COLO829 (cell line): ENCODE measurements around the gene CDC123.

Experiments
- DNase-seq: peaks from one replicate; pipeline ENCODE4 v3.0.0; 2012; ENCODE audit warnings: low spot score

The CDC123 gene

DNA sequence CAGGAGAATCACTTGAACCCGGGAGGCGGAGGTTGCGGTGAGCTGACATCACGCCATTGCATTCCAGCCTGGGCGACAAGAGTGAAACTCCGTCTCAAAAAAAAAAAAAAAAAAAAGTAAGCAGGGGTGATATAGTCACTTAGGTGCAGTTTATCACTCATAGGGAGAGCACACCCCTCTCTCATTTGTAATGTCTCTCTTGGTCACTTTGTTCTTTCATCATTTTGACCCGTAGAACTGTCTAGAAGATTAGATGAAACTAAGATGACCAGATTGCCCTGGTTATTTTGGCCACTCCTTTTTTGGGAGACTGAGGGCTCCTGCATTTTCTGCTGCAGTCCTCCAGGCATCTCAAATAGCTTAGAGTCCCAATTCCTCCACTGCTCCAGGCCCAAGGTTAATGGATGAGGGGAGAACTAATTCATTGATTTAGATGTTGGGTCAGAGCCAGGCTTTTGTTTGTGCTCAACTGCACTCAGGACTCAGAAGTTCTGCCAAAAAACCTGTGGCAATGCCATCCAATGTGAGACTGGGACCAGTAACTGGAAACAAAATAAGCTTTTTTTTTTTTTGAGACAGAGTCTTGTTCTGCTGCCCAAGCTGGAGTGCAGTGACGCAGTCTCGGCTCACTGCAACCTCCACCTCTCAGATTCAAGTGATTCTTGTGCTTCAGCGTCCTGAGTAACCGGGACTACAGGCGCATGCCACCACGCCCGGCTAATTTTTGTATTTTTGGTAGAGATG, 103.4 kb downstream of the CDC123 start:
- DNase-seq = no peak
